ENCODE measurements around the gene SRBD1.

The SRBD1 gene

DNA sequence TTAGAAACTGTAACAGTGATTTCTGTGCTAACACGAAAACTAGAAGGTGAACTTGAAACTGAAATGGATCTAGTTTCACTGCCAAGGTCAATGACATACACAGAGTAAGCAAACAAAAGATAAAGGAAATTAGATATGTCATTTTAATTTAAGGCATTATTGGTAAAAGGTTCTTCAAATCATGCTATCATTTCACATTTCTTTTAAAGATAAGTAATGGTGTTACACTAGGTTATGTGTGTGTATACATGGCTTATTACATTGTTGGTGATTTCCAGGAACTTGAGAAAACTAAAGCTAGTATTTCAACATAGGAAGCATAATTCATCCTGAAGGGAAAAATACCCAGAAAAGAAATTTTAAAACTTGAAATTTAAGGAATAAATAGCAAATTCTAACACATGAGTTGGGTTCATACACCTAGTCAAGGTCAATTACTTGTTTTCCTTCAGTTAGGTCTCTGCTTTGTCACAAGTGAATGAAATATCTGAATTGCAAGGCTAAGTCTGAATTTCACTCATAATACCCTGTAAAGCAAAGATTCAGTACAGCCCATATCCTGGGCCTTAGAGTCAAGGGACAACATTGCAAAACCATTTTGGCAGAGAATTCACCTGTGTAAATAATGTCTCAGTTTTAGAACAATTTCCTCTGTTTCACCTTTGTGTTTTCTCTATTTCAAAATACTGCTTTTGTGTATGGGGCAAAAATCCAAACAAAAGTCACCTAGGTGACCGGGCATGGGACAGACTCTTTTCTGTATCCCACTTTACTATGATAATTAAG lies 141.6 kb downstream of the SRBD1 start:
- no peak for DNase-seq (ENCODE audit: low spot score)

DNA sequence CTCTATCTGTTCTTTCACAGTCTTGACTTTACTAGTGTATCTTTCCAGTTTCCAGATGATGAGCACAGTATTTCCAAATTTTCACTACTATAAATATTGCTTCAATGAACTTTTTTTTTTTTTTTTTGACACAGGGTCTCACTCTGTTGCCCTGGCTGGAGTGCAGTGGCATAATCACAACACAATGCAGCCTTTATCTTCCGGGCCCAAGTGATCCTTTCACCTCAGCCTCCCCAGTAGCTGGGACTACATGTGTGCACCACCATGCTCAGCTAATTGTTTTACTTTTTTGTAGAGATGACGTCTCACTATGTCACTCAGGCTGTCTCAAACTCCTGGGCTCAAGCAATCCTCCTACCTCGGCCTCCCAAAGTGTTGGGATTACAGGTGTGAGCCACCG lies 142.8 kb downstream of the SRBD1 start:
- no peak for DNase-seq (ENCODE audit: low spot score)

DNA sequence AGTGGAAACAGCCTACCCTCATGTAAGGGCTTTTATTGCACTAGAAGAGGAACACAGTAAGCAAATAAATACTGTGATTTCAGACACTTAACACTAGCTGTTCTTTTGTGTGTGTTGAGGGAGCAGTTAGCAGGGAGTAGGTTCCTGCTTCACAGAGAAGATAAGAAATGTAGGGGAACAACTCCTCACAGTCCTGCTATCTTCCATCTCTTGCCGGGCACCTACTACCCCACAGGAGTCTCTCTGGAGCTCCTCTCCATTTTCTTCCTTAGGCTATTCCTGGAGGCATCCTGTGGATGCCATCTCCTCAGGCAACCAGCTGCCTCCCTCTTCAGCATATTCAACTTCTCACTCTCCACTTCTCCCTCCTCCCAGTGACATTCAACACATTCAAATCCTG lies 145.0 kb downstream of the SRBD1 start:
- no peak for DNase-seq (ENCODE audit: low spot score)

DNA sequence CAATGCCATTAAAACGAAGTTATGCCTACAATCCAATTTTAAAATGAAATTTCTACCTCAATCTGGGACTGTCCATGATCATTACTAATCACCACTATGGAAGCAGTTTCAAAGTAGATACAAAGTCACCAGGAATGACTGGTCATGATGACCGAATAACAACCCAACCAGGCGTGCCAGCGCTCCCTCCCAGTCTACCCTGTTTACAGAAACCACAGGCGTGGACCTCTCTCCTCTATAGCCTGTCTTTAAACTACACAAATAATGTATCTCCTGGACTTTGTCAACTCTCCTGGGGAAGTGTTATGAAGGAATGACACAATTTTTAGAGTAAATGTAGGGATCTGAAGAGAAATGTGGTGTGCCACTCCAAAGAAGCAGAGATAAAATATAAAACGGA lies 150.2 kb downstream of the SRBD1 start:
- no peak for DNase-seq (ENCODE audit: low spot score)

DNA sequence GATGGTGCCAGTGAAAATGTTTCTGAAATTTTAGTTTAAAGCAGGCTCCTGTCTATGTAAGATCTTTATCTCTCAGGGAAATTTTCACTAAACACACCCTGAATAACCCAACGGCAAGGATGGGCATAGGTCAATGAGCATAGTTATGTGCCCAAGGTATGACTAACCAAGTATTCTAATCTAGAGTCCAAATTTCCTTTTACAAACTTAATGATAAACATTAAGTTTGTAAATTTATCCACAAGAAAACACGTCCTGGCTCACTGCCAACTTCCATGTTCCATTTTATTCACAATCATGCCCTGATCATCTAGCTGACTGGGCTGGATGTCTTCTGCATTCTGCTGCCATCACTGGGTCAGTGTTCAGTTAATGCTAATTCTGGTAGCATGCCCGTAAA lies 151.2 kb downstream of the SRBD1 start:
- DNase-seq (ENCODE audit: low spot score), result no peak

DNA sequence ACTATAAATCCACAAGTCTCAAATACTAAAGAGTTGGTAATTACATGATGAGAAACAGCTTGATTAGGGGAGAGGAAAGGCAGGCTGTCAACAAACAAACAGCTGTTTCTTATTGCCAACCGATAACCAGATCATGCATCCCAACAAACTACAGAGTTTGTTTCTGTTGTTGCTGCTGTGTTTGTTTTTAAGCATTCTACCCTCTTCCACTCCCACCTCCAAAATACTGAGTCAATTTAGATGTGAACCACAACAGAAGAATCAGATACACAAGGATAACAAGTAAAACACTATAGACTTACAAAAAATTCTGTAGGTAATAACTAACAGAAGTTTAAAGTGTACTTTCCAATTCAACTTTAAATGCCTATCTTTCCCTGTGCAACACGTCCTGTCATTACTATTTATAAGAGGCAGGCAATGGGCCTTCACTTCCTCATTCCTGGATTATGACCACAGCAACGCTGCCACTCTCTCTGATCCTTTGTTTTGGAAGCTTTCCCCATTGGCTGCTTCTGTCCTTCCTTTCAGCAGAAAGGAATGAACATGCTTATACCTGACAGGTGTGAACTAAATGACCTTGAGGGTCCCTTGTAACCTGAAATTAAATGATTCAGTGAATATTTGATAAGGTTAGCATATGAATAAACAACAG lies 152.0 kb downstream of the SRBD1 start:
- peak; percentile 79 for DNase-seq (ENCODE audit: low spot score)

DNA sequence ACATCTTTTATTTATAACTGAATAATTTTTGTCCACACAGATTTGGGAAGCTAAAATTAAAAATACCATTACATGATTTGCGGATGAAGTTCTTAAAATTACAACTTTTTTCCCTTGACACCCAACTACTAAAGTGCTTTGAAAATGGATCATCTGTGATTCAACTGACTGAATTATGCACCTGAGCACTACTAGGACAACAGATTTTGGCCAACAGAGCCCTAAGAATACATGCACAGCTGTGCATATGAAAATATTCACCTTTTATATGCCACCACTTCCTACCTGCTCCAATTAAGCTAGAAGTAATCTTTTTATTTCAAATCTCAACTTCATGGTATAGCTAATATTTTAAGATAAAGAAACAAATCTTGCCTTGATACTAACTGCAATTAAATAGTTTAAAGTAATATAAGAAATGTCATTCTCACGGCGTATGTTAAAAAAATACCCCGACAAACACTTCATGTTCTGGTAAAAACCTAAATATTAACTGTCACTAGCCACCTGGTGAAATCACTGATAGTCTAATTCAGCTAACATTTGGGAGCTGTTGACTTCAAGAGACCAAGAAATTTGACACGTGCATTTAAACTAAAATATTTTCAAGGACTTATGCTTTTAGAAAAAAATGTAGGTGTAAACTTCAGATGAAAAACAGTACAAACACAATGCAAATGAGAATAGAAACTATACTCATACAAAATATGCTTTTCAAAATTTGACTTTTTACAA lies 153.7 kb downstream of the SRBD1 start:
- no peak for DNase-seq (ENCODE audit: low spot score)

DNA sequence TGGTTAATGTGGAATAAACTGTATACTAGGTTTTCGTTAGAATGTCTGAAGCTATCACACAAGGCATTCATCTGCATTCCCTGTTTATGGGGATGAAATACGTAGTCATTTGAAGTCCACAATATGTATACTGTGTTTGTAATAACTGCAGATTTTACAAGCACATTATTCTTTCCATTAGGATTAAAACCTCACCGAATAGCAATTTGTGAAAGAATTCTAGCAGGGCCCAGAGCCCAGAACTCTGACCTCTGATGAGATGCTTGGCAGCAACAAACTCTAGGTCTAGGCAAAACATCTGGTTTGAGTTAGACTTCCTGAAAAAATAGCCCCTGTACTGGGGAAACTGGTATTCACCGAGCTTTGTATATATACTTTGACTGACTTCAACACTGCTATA lies 158.2 kb downstream of the SRBD1 start:
- DNase-seq (ENCODE audit: low spot score), result peak; percentile 67

DNA sequence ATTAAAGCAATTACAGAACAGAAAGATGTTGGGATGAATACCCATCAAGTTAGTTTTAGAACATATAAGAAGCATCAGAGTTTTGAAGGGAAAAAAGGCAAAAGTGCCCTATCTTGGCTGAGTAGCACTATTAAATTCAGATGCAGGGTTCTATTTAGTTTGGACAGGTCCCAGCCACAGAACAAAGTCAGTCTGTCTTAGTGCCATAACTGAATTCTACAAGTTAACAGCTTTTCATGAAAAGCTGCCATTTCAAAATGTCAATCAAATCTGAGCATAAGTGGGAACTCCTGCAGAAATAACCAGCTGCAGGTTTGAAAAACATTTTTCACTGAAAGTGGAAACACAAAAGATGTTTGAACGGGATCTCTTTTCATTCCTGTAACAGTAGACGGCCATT lies 160.4 kb downstream of the SRBD1 start:
- DNase-seq (ENCODE audit: low spot score), result no peak

DNA sequence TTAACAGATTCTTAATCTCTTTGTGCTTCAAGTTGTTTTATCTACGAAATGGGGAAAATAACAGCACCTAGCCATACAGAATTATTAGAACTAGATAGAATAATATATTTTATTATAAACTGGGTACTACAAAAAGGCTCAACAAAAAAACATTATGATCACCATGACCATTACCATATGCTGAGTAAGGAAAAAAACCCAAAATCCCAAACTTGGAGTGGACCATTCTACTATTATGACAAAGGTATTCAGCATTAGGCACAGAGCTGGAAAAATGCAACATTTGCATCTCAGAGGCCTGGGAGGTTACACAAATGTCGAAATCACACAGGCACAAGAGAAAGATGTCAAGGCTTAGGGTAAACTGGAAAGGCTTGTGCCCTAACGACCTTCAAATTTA lies 162.8 kb downstream of the SRBD1 start:
- no peak for DNase-seq (ENCODE audit: low spot score)

DNA sequence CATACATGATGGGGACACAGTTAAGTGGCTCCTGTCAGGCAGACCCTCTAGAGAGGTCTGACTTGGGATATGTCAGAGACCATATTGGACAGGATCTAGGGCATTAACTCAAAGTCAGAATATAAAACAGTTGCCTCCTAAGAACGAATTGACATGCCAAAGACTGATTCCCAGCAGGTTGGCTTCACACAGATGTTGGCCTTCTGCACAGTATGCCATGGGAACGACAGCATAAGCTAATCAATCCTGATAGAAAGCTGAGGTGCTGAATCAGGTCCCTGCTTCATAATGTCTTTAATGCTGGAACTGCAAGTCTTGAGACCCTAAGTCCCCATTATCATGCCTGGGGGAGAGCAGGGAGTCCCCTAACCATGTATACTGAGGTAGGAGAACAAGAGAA lies 165.1 kb downstream of the SRBD1 start:
- DNase-seq (ENCODE audit: low spot score), result no peak

DNA sequence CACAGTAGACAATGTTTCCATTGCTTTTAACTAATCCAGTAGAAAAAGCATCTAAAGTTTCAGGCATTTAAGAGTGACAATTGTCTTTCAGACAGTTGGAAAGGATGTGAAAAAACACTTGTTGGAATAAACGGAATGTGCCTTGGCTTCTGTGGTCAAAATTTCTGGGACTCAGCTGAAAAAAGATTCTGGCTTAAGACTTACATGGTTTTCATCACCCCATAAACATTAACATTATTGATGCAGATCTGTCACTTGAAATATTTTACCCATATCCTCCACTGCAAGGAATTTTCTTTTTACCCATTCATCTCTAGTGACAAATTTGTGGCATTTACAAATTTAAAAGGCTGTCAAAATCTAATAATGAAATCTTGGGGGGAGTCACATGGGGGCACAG lies 166.0 kb downstream of the SRBD1 start:
- DNase-seq (ENCODE audit: low spot score), result peak; percentile 39

DNA sequence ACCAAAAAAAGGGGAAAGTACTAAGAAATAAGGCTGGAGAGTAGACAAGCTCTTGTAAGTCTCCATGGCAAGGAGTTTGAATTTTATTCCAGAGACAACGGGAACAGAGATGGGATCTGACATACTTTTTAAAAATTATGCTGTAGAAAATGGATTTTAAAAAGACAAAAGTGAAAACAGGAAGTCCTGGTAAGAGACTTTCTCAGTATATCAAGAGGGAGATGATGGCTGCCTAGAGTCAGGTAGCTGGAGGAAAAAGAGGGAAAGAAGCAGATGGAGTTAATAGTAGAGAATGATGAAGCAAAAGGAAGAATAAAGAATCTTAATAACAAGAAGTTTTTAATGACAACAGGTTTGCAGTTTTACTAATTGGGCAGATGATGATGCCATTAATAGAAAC lies 168.1 kb downstream of the SRBD1 start:
- no peak for DNase-seq (ENCODE audit: low spot score)

DNA sequence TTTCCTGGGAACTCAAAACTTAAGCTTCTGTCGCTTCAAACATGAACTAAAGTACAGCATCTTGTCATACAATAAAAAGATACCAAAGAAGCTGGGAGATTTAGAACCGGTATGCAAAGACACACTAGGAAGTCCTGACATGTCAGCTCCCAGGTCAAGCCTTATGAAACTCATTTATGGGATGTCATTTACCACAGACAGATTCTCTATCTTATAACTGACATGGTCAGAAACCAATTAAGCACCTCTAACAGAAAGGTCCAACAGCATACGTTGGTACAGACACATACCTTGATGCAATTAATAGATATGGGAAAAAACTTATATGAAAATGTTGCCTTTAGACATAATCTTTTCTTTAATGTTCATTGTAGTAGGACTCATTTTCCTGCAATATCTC lies 169.0 kb downstream of the SRBD1 start:
- no peak for DNase-seq (ENCODE audit: low spot score)

DNA sequence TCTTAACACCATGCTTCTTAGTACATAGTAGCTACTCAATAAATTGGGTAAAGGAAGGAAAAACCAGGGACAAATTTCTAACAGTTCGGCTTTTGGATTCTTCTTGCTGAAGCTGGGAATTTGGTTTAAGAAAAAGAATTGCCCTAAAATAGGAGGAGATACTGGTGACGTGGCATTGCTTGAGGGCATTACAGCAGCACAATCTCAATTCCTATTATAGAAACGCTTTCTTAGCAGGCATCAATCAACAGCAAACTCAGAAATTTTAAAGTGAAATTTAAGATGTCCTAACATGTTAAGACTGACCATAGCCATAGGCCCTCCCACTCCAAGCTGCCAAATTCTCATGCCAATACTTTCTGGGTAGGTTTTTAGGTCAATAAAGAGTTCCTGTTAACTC lies 169.5 kb downstream of the SRBD1 start:
- no peak for DNase-seq (ENCODE audit: low spot score)

DNA sequence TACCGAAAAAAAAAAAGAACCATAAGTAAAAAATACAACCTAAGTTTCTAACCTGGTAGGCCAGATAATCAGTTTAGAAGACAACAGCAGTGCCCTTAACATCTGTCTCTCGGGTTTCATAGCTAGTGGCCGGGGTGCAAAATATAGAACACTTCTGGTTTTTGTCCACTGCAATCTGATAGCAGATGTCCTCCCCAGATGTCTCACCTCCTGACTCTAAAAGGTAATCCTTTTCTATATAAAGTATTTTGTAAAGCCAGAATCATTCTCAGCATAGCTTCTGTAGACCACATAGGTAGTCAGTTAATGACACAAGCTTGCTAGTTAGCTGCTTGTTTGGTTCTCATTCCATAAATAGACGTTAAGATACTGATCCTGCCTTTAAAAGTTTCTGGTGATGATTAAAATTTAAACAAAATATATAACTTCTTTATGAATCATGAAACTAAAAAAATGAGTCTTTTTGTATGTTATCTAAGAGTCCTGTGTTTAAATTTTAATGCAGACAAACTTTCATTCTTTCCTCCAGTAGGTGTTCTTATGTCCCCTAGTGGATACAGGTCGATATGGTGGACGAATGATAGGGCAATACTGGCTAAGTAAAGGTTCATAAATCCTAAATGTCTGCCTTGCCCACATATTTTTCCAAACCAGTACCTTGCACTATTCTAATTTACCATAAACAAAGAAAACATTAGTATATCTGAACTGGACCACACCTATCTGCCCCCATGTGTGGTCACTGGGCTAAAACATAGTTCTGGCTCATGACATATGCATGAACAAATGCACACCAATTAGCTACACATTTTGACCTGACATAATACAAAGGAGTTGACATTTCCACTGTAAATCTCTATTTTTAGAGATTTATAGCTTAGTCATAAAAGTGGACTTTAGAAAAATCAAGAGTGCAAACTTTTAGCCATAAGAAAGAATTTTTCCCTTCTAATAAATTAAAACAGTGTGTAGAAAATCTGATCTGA lies 171.0 kb downstream of the SRBD1 start:
- no peak for DNase-seq (ENCODE audit: low spot score)

DNA sequence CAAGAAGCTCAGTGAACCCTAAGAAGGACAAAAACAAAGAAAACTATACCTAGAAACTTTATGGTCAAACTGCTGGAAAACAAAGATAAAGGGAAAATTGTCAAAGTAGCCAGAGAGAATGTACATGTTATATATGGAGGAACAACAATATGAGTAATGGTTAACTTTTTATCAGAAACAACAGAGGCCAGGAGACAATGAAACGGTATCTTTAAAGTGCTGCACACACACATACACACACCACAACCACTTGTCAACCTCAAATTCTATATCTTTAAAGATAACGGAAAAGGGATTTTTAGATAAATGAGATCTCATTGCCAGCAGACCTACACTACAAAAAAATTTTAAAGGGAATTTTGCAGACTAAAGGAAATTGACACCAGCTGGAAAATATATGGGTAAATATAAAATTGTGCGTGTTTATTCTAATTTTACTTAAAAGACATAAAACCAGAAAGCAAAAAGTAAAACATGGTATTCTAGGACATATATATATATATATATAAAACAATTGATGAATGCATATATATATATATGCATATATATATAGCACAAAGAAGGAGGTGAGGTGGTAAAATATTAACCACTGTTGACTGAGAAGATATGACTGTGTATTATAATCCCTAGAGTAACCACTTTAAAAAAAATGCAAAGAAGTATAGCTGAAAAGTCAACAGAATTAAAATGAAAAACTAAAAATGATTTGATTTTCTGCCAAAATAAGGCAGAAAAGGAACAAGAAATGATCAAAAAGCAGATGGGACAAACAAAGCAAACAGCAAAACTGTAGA lies 172.0 kb downstream of the SRBD1 start:
- no peak for DNase-seq (ENCODE audit: low spot score)

DNA sequence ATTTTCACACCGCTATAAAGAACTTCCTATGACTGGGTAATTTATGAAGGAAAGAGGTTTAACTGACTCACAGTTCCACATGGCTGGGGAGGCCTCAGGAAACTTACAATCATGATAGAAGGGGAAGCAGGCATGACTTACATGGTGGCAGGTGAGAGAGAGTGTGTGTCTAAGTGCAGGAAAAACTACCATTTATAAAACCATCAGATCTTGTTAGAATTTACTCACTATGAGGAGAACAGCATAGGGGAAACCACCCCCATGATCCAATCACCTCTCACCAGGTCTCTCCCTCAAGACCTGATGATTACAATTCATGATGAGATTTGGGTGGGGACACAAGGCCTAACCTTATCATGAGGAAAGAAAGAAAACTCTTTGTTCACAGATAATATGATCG lies 174.6 kb downstream of the SRBD1 start:
- DNase-seq (ENCODE audit: low spot score), result no peak

DNA sequence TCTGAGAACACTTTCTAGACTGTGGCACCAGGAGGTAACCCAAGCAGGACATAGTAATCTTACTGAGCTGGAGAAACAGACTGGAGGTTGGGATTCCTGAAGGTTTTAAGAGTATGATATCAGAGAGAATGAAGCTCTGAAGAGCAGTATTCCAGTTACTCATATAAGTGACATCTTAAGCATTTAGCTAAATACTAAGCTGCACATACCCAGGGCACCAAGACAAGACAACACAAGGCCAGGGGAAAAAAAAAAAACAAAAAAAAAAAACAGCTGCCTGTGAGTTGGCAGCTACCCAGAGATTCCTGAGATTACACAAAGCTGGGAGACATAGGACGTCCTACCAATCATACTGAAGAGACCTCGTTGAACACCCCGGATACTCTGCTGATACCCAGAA lies 175.8 kb downstream of the SRBD1 start:
- DNase-seq (ENCODE audit: low spot score), result peak; percentile 27

DNA sequence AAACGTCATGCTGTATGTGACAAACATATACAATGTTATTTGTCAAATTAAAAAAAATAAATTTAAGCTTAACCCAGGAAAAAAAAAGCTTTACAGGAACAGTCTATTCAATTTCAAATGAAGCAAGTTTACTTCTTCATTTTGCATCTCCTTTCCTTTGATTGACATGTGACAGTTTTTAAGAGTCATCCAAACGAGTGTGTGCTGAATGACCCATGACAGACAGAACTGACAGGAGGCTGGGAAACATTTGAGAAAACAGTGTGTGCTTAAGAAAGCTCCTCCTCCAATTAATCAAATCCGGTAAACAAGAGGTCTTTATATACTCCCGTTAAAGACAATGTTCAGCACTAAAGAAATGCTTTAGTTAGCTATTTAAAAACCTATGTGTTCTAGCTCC lies 177.7 kb downstream of the SRBD1 start:
- DNase-seq (ENCODE audit: low spot score), result no peak

DNA sequence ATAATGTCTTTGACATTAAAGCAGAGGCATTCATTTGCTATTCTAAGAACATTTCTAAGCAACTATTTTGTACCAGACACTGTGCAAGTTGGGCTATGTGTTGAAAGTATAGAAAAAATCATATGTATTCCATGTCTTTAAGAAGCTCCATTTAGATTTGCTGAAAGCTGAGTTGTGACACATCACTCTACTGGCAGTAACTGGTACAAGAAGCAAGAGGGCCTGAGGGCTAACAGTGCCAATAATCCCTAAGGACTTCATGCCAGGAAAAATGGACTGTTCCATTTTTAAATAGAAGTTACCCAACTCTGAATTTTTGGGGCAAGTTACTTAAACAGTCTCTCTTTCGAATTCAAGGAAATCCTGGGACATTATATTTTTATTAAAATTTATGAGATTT lies 178.7 kb downstream of the SRBD1 start:
- peak; percentile 16 for DNase-seq (ENCODE audit: low spot score)

Data from AG20443 (cell line).